ENCODE results near the gene PNMA3.
"Not testable (repeated sequence)": the region's sequence is repeated elsewhere in the genome, so short reads cannot be mapped to it uniquely, and the experiment has no call there.

PNMA3 gene

DNA sequence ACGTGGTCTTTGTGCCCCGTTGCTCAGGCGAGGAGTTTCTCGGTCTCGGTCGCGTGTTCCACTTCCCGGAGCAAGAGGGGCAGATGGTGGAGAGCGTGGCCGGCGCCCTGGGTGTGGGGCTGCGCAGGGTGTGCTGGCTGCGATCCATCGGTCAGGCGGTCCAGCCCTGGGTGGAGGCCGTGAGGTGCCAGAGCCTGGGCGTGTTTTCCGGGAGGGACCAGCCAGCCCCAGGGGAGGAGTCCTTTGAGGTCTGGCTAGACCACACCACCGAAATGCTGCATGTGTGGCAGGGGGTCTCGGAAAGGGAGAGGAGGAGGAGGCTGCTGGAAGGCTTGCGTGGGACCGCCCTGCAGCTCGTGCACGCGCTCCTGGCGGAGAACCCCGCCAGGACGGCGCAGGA lies 17.1 kb downstream of the PNMA3 start:
- H3K36me3 Mint-ChIP-seq (ENCODE audit: low read depth); H3K4me1 Mint-ChIP-seq; H3K4me3 Mint-ChIP-seq; H3K27ac Mint-ChIP-seq; H3K9me3 Mint-ChIP-seq; DNase-seq; H3K27me3 Mint-ChIP-seq (ENCODE audit: low read depth, poor library complexity): not testable (repeated sequence)

DNA sequence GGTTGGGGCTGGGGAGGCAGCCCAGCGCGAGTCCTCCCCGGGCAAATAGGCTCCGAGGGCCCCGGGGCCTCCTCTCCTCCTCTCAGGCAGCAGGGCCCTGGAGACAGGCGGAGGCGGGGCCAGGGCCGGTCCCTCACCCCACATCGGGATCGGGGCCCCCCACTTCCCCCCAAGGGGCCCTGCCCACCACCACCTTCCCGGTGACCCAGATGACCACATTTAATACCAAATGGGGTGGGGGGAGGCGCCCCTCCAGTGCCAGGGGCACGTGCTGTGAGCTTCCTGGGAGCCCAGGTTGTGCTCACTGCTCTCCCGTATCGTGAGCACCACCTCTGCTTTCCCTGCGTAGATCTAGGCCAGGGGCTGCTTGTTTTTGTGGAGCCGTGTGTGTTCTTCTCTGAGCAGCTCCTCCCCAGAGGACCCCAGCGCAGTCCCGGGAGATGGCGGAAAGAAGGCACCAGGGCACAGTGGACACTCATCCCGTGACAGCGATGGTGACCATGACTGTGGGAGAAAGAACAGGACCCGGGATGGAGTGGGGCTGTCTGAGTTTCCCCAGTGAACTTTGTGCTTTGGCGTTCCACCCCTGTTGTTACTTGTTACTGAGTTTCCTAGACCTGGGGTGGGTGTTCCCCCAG lies 18.1 kb downstream of the PNMA3 start:
- Mint-ChIP-seq H3K27me3 (ENCODE audit: low read depth, poor library complexity) (no peaks in the 10 kb centered on the region), H3K27ac (no peak overlapping the region), H3K9me3 (peaks cover 6% of the 10 kb centered on the region), H3K36me3 (ENCODE audit: low read depth) (no peaks in the 10 kb centered on the region), H3K4me1 (no peaks in the 10 kb centered on the region), H3K4me3 (peak overlapping the region; percentile 39)
- TF ChIP-seq, protein P1, sequence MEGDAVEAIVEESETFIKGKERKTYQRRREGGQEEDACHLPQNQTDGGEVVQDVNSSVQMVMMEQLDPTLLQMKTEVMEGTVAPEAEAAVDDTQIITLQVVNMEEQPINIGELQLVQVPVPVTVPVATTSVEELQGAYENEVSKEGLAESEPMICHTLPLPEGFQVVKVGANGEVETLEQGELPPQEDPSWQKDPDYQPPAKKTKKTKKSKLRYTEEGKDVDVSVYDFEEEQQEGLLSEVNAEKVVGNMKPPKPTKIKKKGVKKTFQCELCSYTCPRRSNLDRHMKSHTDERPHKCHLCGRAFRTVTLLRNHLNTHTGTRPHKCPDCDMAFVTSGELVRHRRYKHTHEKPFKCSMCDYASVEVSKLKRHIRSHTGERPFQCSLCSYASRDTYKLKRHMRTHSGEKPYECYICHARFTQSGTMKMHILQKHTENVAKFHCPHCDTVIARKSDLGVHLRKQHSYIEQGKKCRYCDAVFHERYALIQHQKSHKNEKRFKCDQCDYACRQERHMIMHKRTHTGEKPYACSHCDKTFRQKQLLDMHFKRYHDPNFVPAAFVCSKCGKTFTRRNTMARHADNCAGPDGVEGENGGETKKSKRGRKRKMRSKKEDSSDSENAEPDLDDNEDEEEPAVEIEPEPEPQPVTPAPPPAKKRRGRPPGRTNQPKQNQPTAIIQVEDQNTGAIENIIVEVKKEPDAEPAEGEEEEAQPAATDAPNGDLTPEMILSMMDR (IDR thresholded peaks at IDR 0.05), result no peak
- no peak for DNase-seq

DNA sequence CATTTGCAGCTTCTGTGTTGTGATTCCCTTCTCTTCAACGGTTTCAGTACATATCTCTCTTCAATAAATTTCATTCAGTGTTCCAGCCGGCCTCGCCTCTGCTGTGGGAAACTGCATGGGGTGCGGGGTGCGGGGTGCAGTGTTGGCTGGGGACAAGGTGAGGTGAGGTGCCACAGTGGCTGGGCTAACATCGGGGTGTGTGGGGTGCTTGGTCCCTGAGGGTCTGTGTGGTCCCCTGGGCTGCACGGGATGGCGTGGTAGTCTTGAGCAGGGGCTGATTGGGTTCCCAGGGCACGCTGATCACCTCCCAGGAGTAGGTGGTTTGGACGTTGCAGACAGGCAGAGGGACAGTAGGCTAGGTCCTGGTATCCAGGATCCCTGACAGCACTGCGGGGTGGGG lies 18.7 kb downstream of the PNMA3 start:
- H3K4me3 Mint-ChIP-seq, result peak overlapping the region; percentile 39
- H3K4me1 Mint-ChIP-seq, result no peaks in the 10 kb centered on the region
- H3K27me3 Mint-ChIP-seq (ENCODE audit: low read depth, poor library complexity), result no peaks in the 10 kb centered on the region
- H3K36me3 Mint-ChIP-seq (ENCODE audit: low read depth), result no peaks in the 10 kb centered on the region
- H3K27ac Mint-ChIP-seq, result no peak overlapping the region
- no peak for DNase-seq
- TF ChIP-seq, protein P1 (IDR thresholded peaks at IDR 0.05), result no peak
- peaks cover 6% of the 10 kb centered on the region for H3K9me3 Mint-ChIP-seq

DNA sequence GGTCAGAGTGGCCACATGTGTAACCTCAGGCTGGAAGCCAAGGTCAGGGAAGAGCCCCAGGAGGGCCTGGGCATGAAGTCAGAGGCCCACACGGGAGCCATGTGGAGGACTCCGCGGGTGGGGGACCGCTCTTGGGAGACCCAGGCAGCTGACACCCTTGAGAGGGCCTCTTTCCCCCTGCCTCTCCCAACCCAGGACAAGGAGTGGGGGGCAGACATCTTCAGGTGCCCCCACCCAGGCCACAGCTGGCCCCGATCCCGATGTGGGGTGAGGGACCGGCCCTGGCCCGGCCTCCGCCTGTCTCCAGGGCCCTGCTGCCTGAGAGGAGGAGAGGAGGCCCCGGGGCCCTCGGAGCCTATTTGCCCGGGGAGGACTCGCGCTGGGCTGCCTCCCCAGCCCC lies 19.1 kb downstream of the PNMA3 start:
- Mint-ChIP-seq H3K27ac (no peak overlapping the region), H3K4me3 (no peak overlapping the region), H3K36me3 (ENCODE audit: low read depth) (no peaks in the 10 kb centered on the region), H3K9me3 (peaks cover 6% of the 10 kb centered on the region), H3K27me3 (ENCODE audit: low read depth, poor library complexity) (no peaks in the 10 kb centered on the region), H3K4me1 (no peaks in the 10 kb centered on the region)
- TF ChIP-seq, protein P1 (IDR thresholded peaks at IDR 0.05), result no peak
- no peak for DNase-seq

DNA sequence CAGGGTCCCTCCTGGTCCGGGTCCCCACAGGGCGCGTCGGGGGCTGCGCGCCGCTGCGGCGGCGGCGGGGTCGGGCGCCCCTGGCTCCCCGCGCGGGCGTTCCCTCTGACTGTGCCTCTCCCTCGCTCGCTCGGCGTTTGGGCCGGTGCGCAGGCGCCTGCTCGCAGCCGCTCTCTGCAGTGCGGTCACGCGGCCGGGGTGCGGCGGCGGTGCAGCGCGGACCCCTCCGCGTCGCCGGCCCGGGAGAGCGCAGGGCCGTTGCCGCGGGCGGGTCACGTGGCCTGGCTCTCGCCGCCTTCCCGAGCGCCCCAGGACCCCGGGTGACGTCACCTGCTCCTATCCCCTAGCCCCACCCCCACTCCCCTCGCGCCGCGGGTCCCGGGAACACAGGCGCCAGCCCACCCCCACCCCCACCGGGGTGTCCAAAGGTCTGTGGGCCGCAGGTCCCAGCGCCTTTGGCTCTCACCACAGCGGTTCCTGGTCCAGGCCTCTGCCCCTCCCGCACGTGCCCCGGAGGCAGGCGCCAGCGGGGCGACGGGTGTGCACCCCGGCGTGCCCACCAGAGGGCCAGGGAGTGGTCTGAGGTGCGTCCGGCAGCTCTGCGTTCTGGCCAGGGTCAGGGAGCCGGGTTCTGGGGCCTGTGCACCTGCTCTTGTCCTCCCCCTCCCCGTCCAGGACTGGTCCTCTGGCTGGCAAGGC lies 21.3 kb downstream of the PNMA3 start:
- not testable (repeated sequence) for DNase-seq

DNA sequence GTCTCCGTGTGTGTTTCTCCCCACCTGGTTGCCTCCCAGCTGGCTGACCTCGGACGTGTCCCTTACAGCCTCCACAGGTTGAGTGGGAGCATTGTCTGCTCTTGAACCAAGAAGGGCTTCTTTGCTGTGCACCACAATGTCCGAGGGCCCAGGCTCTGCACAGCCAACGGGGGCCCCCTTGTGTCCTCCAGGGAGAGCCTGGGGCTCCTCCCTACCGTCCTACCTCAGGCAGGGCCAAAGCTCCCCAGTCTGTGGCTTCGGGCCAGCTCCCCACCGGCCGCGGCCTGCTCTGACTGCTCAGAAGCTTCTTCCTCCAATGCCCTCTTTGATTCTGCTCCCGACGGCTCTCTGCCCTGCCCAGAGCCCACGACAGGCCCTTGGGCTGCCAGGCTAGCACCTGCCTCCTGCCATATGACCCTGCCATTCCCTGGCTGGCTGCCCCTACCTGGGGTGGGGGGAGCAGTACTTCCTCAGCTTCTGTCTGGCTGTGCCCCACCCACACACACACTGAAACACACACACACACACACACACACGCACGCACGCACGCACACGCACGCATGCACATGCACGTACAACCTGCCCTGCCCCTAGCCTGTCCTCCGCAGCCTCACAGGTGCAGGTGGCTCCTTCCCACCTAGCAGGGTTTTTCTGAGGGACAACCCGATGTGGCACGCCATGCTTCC lies 27.1 kb downstream of the PNMA3 start:
- not testable (repeated sequence) for DNase-seq; H3K4me3 Mint-ChIP-seq; H3K36me3 Mint-ChIP-seq (ENCODE audit: low read depth); H3K27ac Mint-ChIP-seq; H3K4me1 Mint-ChIP-seq
- Mint-ChIP-seq H3K9me3 (peaks cover 27% of the 10 kb centered on the region), H3K27me3 (ENCODE audit: low read depth, poor library complexity) (peaks cover 13% of the 10 kb centered on the region)

More for the DNA sequence above, 21.3 kb downstream of the PNMA3 start:
- not testable (repeated sequence) for H3K4me3 Mint-ChIP-seq; H3K9me3 Mint-ChIP-seq; H3K36me3 Mint-ChIP-seq (ENCODE audit: low read depth); H3K27ac Mint-ChIP-seq; H3K27me3 Mint-ChIP-seq (ENCODE audit: low read depth, poor library complexity); H3K4me1 Mint-ChIP-seq

DNA sequence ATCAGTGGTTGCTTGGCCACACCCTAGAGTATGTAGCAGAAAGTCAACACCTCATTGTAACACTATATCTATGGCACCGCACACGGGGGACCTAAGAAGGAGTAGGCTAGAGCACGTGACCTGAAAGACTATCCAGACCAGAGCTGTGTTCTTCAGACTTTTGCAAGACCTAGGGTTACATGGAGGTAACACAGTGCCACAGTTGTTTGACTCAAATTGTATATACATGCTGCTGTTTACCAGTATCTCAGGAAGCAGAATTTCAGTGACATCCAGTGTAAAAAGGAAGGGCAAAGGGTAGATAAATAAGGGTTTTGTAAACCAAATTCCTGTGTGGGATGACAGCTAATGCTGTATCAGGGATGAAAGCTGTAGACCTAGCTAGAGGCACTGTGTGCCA lies 46.1 kb downstream of the PNMA3 start:
- H3K27me3 Mint-ChIP-seq (ENCODE audit: low read depth, poor library complexity), result peaks cover 13% of the 10 kb centered on the region
- H3K27ac Mint-ChIP-seq, result no peak overlapping the region
- TF ChIP-seq, protein P1 (IDR thresholded peaks at IDR 0.05), result no peak
- peaks cover 5% of the 10 kb centered on the region for H3K4me1 Mint-ChIP-seq
- peaks cover 41% of the 10 kb centered on the region for H3K9me3 Mint-ChIP-seq
- H3K36me3 Mint-ChIP-seq (ENCODE audit: low read depth), result no peaks in the 10 kb centered on the region
- H3K4me3 Mint-ChIP-seq, result no peak overlapping the region
- DNase-seq, result no peak

DNA sequence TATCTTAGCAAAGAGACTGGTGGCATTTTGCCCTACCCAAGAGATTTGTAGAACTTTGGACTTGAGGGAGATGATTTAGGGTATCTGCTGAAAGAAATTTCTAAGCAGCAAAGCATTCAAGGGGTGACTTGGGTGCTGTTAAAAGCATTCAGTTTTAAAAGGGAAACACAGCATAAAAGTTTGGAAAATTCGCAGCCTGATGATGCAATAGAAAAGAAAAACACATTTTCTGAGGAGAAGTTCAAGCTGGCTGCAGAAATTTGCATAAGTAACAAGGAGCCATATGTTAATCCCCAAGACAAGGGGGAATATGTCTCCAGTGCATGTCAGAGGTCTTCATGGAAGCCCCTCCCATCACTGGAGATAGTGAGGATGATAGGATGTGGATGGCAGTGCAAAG lies 48.7 kb downstream of the PNMA3 start:
- not testable (repeated sequence) for H3K4me3 Mint-ChIP-seq; H3K36me3 Mint-ChIP-seq (ENCODE audit: low read depth); DNase-seq; H3K4me1 Mint-ChIP-seq; H3K27ac Mint-ChIP-seq
- Mint-ChIP-seq H3K9me3 (peaks cover 41% of the 10 kb centered on the region), H3K27me3 (ENCODE audit: low read depth, poor library complexity) (peaks cover 13% of the 10 kb centered on the region)

DNA sequence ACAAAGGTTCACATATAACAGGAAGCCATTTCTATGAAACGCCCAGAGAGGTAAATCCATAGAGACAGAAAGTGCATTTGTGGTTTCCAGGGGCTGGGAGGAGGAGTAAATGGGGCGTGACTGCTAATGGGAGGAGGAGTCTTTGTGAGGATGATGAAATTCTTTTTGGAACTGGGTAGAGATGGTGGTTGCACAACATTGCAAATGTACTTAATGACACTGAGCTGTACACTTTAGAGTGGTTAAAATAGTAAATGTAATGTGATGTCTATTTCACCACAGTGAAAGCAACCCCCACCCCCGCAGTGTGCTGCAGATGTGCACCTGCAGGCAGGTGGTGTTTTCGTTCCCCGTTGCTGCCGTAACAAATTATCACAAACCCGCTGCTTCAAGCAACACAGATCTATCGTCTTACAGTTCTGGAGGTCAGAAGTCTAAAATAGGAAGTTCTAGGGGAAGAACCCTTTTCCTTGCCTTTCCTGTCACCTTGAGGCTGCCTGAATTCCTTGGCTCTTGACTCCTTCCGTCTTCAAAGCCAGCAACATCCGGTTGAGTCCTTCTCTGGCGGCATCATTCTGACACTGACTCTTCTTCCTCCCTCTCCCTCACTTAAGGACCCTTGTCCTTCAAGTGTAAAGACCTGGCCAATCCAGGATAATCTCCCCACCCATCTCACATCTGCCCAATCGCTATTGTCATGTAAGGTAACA lies 50.0 kb downstream of the PNMA3 start:
- H3K4me1 Mint-ChIP-seq, result not testable (repeated sequence)

More for the DNA sequence above, 50.0 kb downstream of the PNMA3 start:
- H3K9me3 Mint-ChIP-seq, result peaks cover 41% of the 10 kb centered on the region
- not testable (repeated sequence) for DNase-seq; H3K4me3 Mint-ChIP-seq; H3K27me3 Mint-ChIP-seq (ENCODE audit: low read depth, poor library complexity); H3K27ac Mint-ChIP-seq; H3K36me3 Mint-ChIP-seq (ENCODE audit: low read depth)
